Fibroblast of villous mesenchyme (primary cell): Measurements from ENCODE around the gene RMDN2. TPM values are rescaled to one million over a fixed set of nuclear protein-coding genes. Genes with fewer than 3 reads are reported as not detected.
"Not testable (repeated sequence)": the region's sequence is repeated elsewhere in the genome, so short reads cannot be mapped to it uniquely, and the experiment has no call there.

Experiments
- DNase-seq: peaks from one replicate; pipeline ENCODE4 v3.0.0-alpha.2; 2010; ENCODE audit warnings: low read depth
- H3K4me3 ChIP-seq: 2 replicates; pipeline ENCODE4 v1.5.1; 2011; ENCODE audit warnings: low read depth, mild to moderate bottlenecking, low read length
- CTCF ChIP-seq: IDR thresholded peaks from 2 replicates; pipeline ENCODE4 v1.5.1; 2012; ENCODE audit warnings: low read depth, mild to moderate bottlenecking, low read length; ENCODE audit not compliant: insufficient read depth
- total RNA-seq: library from RNA; depleted of rRNA; stranded (reverse); fragments of >200 nt; gene quantifications from 2 replicates; pipeline ENCODE4 v1.2.3, GENCODE V29; 2012

RMDN2 gene
- total RNA-seq, 1 donor = 9.5 TPM

GRCh38 chr2:37947306-37947705 lies 22.2 kb downstream of the RMDN2 start:
- no peak for DNase-seq
- H3K4me3 ChIP-seq = no peak overlapping the region

GRCh38 chr2:37962018-37962739 lies 37.1 kb downstream of the RMDN2 start:
- H3K4me3 ChIP-seq, DNase-seq: not testable (repeated sequence)

More at GRCh38 chr2:37947306-37947705, 22.2 kb downstream of the RMDN2 start:
- no peak for TF ChIP-seq CTCF

- not testable (repeated sequence) for H3K4me3 ChIP-seq, DNase-seq
Observed at GRCh38 chr2:37962740-37963121, 37.6 kb downstream of the RMDN2 start.

- not testable (repeated sequence) for H3K4me3 ChIP-seq, DNase-seq
Observed at GRCh38 chr2:37963901-37964300, 38.8 kb downstream of the RMDN2 start.

GRCh38 chr2:37966326-37966725 lies 41.2 kb downstream of the RMDN2 start:
- DNase-seq = no peak
- H3K4me3 ChIP-seq = no peak overlapping the region
- TF ChIP-seq CTCF = no peak

GRCh38 chr2:37969731-37970130 lies 44.6 kb downstream of the RMDN2 start:
- no peak overlapping the region for H3K4me3 ChIP-seq
- no peak for TF ChIP-seq CTCF
- no peak for DNase-seq

- no peak for DNase-seq
- H3K4me3 ChIP-seq = no peak overlapping the region
- no peak for TF ChIP-seq CTCF
Observed at GRCh38 chr2:37971971-37972370, 46.9 kb downstream of the RMDN2 start.

GRCh38 chr2:37973615-37974353 lies 48.7 kb downstream of the RMDN2 start:
- DNase-seq = no peak
- no peak for TF ChIP-seq CTCF
- H3K4me3 ChIP-seq = no peak overlapping the region
